A673 (cell line): ENCODE data around the gene SALL3. TPM values are rescaled to one million over a fixed set of nuclear protein-coding genes. Genes with fewer than 3 reads are reported as not detected.

Experiments used
- BruUV-seq: library from RNA; stranded (reverse); fragments of 400-500 nt; replicated peaks from 2 replicates; lab custom pipeline; 2021; lab: Mats Ljungman, UMichigan
- CTCF ChIA-PET: fragments of 300-600 bp; sonication (Branson Sonifier 250); formaldehyde crosslinking; loops from one replicate; lab custom pipeline; 2022; ENCODE audit warnings: antibody characterized with exemption; lab: Charles Lee
- POLR2A ChIA-PET: fragments of 300-600 bp; sonication (Branson Sonifier 250); formaldehyde crosslinking; loops from one replicate; lab custom pipeline; 2022; ENCODE audit warnings: antibody characterized with exemption; ENCODE audit not compliant: low non-redundant PET; lab: Charles Lee
- DNase-seq: peaks from one replicate; pipeline ENCODE4 v3.0.0-alpha.2; 2015; ENCODE audit warnings: low spot score
- H3K27ac ChIP-seq: fragments of 200-600 bp; sonication (generic); 2 replicates; pipeline ENCODE4 v1.5.1; 2016; ENCODE audit warnings: mixed run types, low read depth, mild to moderate bottlenecking, mixed read lengths, antibody characterized with exemption, low read length; ENCODE audit not compliant: poor library complexity, severe bottlenecking
- H3K27me3 ChIP-seq: fragments of 200-600 bp; sonication (generic); replicated peaks from 2 replicates; pipeline ENCODE4 v1.6.1; 2017; ENCODE audit warnings: mixed run types, low read depth, mild to moderate bottlenecking, mixed read lengths, antibody characterized with exemption, low read length; ENCODE audit not compliant: insufficient read depth, poor library complexity
- H3K36me3 ChIP-seq: fragments of 200-600 bp; sonication (generic); 2 replicates; pipeline ENCODE4 v1.6.1; 2016; ENCODE audit warnings: mixed run types, mild to moderate bottlenecking, mixed read lengths, antibody characterized with exemption, low read length; ENCODE audit not compliant: insufficient read depth, poor library complexity, severe bottlenecking
- H3K4me1 ChIP-seq: fragments of 200-600 bp; sonication (generic); 2 replicates; pipeline ENCODE4 v1.6.1; 2017; ENCODE audit warnings: mixed run types, mild to moderate bottlenecking, mixed read lengths, antibody characterized with exemption, low read length; ENCODE audit not compliant: insufficient read depth, poor library complexity, severe bottlenecking
- H3K4me3 ChIP-seq: fragments of 200-600 bp; sonication (generic); 2 replicates; pipeline ENCODE4 v1.5.1; 2016; ENCODE audit warnings: low read depth, mixed run types, mild to moderate bottlenecking, mixed read lengths, low read length; ENCODE audit not compliant: poor library complexity, severe bottlenecking
- H3K9me3 ChIP-seq: fragments of 200-600 bp; sonication (generic); 2 replicates; pipeline ENCODE4 v1.6.1; 2016; ENCODE audit warnings: mixed run types, low read depth, mild to moderate bottlenecking, mixed read lengths, antibody characterized with exemption, low read length; ENCODE audit not compliant: poor library complexity, severe bottlenecking
- EZH2 ChIP-seq: fragments of 200-600 bp; sonication (generic); IDR thresholded peaks from 2 replicates; pipeline ENCODE4 v1.6.1; 2017; ENCODE audit warnings: borderline replicate concordance, low read depth, mild to moderate bottlenecking, mixed read lengths, antibody characterized with exemption, low read length; ENCODE audit not compliant: poor library complexity, severe bottlenecking
- intact Hi-C: fragments of 100-400 bp; cut with micrococcal nuclease; formaldehyde crosslinking; loops from one replicate; pipeline ENCODE4 v1.10.0; 2022; ENCODE audit not compliant: unreplicated experiment
- total RNA-seq: library from RNA; stranded (reverse); gene quantifications from 2 replicates; pipeline ENCODE4 v1.2.3, GENCODE V29; 2021
- TF ChIP-seq, protein P1 (sequence below): fragments of 300-800, 200-600 bp; sonication (generic); conservative IDR thresholded peaks from 2 replicates; pipeline ENCODE4 v1.5.1; 2017; ENCODE audit warnings: low read depth, mild to moderate bottlenecking, antibody characterized with exemption, low read length, moderate library complexity, mixed read lengths

Gene SALL3
- total RNA-seq, 1 experiment from 2014 or later = not detected

- Histone ChIP-seq H3K27ac (no peak overlapping the region), H3K27me3 (peaks cover 78% of the 10 kb centered on the region), H3K4me3 (no peak overlapping the region), H3K36me3 (no peaks in the 10 kb centered on the region), H3K9me3 (no peaks in the 10 kb centered on the region), H3K4me1 (no peaks in the 10 kb centered on the region)
- TF ChIP-seq, protein P1, sequence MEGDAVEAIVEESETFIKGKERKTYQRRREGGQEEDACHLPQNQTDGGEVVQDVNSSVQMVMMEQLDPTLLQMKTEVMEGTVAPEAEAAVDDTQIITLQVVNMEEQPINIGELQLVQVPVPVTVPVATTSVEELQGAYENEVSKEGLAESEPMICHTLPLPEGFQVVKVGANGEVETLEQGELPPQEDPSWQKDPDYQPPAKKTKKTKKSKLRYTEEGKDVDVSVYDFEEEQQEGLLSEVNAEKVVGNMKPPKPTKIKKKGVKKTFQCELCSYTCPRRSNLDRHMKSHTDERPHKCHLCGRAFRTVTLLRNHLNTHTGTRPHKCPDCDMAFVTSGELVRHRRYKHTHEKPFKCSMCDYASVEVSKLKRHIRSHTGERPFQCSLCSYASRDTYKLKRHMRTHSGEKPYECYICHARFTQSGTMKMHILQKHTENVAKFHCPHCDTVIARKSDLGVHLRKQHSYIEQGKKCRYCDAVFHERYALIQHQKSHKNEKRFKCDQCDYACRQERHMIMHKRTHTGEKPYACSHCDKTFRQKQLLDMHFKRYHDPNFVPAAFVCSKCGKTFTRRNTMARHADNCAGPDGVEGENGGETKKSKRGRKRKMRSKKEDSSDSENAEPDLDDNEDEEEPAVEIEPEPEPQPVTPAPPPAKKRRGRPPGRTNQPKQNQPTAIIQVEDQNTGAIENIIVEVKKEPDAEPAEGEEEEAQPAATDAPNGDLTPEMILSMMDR = no peak
- no peak for TF ChIP-seq EZH2
- BruUV-seq = no TSS peak
- ChIA-PET CTCF (no interaction called here), POLR2A (no interaction called here)
- intact Hi-C loops = no loop called here
- DNase-seq = no peak
Observed at GRCh38 chr18:79000997-79001396, 21.4 kb downstream of the SALL3 start.

DNA sequence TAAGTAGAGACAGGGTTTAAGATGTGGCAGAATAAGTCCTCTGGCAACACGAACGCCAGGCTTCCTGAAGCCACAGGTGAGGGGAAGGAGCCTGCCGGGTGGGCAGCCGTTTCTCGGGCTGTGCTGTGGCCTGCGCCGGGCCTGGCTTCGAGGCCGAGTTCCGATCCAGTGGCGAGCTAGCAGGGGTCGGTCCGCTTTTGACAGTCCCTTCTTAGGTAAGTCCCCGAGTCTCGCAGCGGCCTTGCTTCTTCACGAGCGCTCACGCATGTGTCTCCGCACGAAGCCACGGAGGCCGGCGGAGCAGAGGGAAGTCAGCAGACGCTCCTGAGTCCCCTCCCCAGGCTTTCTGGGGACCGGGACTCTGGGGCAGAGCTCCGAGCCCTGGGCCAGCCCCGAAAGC, 26.0 kb downstream of the SALL3 start:
- intact Hi-C loops = no loop called here
- BruUV-seq = no TSS peak
- H3K9me3 ChIP-seq = no peaks in the 10 kb centered on the region
- no peaks in the 10 kb centered on the region for H3K4me1 ChIP-seq
- H3K36me3 ChIP-seq = no peaks in the 10 kb centered on the region
- no peak overlapping the region for H3K27ac ChIP-seq
- TF ChIP-seq EZH2 = no peak
- TF ChIP-seq, protein P1 = no peak
- no peak overlapping the region for H3K4me3 ChIP-seq
- DNase-seq = no peak
- ChIA-PET POLR2A (no interaction called here), CTCF (no interaction called here)
- peaks cover 62% of the 10 kb centered on the region for H3K27me3 ChIP-seq

- peaks cover 62% of the 10 kb centered on the region for H3K27me3 ChIP-seq
- ChIA-PET POLR2A (no interaction called here), CTCF (no interaction called here)
- DNase-seq = no peak
- intact Hi-C loops = no loop called here
- no TSS peak for BruUV-seq
- no peak for TF ChIP-seq EZH2
- TF ChIP-seq, protein P1 = no peak
- no peak overlapping the region for H3K4me3 ChIP-seq
- H3K36me3 ChIP-seq = no peaks in the 10 kb centered on the region
- H3K9me3 ChIP-seq = no peaks in the 10 kb centered on the region
- H3K4me1 ChIP-seq = no peaks in the 10 kb centered on the region
- no peak overlapping the region for H3K27ac ChIP-seq
Observed at GRCh38 chr18:79006106-79006795, 26.6 kb downstream of the SALL3 start.
